CD4-positive, alpha-beta T cell treated with Interleukin-6 at 100 ng/mL for 8 hours (primary cell): Measurements from ENCODE around the gene CAMK2G.

ENCODE experiments used
- DNase-seq: peaks from one replicate; pipeline ENCODE4 v3.0.0-alpha.2; 2020; ENCODE audit warnings: mixed read lengths, low spot score

The CAMK2G gene

GRCh38 chr10:73879296-73880173 lies 5.2 kb upstream of the CAMK2G start:
- peak; percentile 94 for DNase-seq

- no peak for DNase-seq
Observed at GRCh38 chr10:73878365-73878764, 4.0 kb upstream of the CAMK2G start.

GRCh38 chr10:73877533-73878160 lies 3.3 kb upstream of the CAMK2G start:
- DNase-seq = no peak

GRCh38 chr10:73876971-73877370 lies 2.6 kb upstream of the CAMK2G start:
- DNase-seq = no peak

- DNase-seq = no peak
Observed at GRCh38 chr10:73876566-73876965, 2.2 kb upstream of the CAMK2G start.

DNA sequence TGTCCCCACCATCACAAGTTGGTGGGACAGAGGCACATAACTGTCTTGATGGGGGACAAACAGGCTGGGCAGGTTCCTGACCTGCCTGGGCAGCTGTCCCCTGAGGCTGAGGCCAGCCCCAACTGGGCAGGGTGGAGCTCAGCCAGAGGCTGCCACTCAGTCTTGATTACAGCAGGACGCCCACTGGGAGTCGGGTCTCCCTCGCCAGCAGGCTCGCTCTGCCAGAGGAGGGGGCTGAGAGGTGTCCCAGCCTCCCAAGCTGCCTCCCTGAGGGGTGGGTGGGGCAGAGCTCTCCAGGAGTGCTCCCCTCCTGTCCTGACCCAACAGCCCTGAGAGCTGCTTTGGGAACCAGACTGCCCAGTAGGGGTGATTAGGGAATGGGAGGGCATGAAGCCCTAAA lies 1.8 kb upstream of the CAMK2G start:
- DNase-seq = no peak

DNA sequence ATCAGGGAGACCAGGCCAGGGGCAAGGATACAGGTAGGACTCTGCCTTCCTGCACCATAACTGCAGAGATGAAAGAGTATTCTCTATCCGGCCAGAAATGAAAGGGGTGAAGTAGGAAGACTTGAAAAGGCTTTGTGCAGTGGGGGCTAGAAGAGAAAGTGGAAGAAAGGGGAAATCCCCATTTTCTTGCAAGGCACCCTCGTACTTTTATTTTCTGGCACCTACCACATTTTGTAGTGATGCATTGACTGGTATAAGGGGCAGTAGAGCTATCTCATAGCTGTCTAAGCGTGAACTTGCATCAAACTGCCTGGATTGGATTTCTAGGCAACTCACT lies 752 bp upstream of the CAMK2G start:
- peak; percentile 71 for DNase-seq

DNA sequence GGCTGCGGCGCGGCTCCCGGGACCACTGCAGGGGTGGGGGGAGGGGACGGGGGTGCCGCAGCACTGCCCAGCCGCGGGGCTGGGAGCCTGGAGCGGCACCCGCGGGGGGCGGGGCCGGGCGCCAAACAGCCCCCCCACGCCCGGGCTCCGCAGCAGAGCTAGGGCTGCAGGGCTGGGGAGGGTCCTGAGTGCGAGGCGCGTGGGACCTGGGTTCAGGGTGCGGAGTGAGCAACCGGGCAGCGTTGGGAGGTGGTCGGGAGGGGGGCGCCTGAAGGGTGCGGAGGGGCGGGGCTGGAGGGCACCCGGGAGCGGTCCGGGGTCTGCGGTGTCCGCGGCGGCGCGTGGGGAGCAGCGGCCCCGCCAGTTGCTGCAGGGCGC lies 528 bp downstream of the CAMK2G start:
- DNase-seq = no peak

- no peak for DNase-seq
Observed at GRCh38 chr10:73873142-73873837, 1.1 kb downstream of the CAMK2G start.

- no peak for DNase-seq
Observed at GRCh38 chr10:73872190-73872710, 2.1 kb downstream of the CAMK2G start.

DNA sequence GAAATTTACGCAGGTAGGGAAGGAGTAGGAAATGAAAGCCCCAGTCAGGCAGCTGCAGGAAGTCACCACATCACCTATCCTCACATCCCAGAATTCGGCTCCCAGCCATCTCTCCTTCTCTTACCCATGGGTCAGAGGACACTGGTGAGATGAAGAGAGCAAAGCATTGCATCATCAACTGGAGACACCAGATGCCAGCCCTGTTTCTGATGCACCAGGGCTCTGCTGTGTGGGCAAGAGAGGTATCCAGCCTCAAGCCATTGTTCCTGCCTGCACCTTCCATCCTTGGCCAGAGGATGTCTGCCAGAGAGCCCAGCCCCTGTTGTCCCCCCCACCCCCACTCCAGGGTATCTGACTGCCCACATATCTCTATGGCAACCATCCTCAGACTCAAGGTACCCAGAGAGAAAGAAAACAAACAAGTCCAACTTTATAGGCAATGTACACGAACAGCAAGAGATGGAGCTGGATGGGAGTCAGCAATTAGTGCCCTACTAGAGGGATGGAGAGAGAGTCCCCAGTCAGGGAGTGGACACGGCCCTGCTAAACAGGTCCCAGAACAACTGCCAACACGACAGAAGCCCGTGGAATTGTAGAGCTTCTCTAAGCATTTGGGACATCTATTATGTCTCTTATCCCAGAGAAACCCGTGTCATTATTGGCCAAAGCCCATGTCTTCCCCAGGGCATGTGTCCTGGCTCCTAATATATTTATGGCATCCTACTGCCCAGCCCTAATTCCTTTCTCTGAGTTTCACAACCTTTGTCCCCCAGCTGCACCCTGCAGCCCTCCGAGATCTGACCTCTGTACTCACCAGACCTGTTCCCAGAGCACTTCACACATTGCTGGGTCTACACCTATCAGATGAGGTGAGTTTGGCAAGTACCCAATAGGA lies 2.8 kb downstream of the CAMK2G start:
- no peak for DNase-seq

DNA sequence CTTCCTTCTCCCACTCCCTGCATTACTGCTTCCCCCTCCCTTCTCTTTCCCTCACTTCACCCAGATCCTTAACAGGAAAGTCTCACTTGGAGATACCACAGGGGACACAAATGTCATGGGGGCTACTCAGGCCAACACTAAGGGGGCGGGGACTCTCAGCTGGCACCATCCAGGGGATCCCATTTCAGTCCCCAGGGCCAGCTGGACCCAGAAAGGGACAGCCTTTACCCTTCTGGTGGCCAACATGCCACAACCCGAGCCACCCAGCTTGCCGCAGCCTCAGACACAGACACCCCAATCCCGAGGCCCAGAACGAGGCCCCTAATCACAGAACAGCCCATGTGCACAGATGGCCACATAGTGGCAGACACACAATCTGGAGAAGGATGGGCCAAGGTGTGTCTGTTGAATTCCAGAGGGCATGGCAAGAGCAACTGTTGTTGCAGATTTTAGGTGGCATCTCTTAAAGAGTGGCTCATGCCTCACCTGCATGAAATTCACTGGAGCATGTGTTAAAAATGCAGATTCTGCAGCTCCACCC lies 5.6 kb downstream of the CAMK2G start:
- no peak for DNase-seq

GRCh38 chr10:73867871-73868631 lies 6.3 kb downstream of the CAMK2G start:
- no peak for DNase-seq

- no peak for DNase-seq
Observed at GRCh38 chr10:73867126-73867807, 7.1 kb downstream of the CAMK2G start.

GRCh38 chr10:73866621-73867020 lies 7.7 kb downstream of the CAMK2G start:
- no peak for DNase-seq

DNA sequence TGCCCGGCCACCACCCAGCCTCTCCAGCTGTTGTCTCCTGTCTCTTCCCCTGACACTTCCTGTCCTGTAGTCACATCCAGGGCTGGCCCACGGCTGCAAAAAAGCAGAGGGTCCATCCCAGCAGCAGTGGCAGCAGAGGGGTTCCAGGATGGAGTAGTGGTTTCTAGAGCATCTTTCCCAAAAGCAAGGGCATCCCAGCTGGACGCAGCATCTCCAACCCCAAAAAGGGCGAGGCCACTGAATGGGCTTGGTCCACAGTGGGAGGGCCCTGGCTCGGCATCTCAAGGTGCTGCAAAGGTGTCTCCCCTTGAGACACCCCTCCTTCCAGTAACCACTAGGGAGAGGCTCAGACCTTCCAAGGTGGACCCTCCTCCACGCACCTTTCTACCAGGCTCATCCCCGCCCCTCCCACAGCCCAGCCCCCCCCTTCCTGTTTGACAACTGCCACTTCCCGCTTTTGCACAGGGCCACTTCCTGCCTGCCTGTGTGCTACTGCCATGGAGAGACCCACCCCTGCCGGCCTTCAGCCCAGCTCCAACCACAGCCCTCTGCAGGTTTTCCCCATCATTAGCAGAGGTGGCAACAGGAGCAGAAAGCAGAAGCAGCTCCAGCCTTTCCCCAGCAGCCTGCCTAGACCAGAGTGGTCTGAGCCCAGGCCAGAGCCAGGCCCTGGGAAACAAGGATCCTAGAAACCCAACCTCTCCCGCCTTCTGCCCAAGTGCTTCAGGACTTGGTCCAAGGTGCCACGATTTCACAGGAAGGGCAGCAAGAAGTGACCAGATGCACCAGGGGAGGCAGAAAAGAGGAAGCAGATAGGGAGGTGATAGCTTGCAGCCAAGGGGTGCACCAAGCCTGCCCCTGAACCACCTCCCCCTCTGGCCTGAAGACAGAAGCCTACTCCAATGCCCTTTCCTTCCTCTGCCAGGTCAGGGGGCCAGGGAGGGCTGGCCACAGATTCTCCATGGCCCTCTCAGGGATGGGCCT lies 8.6 kb downstream of the CAMK2G start:
- peak; percentile 76 for DNase-seq

- peak; percentile 23 for DNase-seq
Observed at GRCh38 chr10:73865107-73865458, 9.3 kb downstream of the CAMK2G start.

GRCh38 chr10:73864229-73864628 lies 10.1 kb downstream of the CAMK2G start:
- DNase-seq = no peak
